ENCODE results near the gene BMP4.

DNA sequence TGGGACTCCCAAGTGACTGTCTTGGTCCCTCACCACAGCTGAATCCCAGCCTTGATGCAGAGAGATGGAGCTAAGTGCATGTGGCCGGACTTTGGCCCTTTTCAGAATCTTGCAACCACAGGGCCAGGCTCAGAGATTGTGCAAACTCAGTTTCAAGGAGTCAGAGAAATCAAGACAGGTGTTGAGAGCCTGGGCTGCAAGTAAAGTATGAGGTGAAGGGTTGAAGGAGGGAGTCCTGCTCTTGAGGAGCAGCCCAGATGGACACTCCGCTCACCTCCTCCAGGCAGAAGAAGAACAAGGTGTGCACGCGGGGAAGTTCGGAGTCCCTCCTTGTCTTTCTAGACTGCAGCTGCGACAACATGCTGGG, 6.3 kb upstream of the BMP4 start:
- TF ChIP-seq, protein P1, sequence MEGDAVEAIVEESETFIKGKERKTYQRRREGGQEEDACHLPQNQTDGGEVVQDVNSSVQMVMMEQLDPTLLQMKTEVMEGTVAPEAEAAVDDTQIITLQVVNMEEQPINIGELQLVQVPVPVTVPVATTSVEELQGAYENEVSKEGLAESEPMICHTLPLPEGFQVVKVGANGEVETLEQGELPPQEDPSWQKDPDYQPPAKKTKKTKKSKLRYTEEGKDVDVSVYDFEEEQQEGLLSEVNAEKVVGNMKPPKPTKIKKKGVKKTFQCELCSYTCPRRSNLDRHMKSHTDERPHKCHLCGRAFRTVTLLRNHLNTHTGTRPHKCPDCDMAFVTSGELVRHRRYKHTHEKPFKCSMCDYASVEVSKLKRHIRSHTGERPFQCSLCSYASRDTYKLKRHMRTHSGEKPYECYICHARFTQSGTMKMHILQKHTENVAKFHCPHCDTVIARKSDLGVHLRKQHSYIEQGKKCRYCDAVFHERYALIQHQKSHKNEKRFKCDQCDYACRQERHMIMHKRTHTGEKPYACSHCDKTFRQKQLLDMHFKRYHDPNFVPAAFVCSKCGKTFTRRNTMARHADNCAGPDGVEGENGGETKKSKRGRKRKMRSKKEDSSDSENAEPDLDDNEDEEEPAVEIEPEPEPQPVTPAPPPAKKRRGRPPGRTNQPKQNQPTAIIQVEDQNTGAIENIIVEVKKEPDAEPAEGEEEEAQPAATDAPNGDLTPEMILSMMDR (IDR thresholded peaks at IDR 0.05): no peak
- TF ChIP-seq POLR2A (IDR thresholded peaks at IDR 0.05): no peak
